Omental fat pad (tissue), 4 donors: ENCODE results near the gene IL1RAPL2. TPM values are rescaled to one million over a fixed set of nuclear protein-coding genes. Genes with fewer than 3 reads are reported as not detected.

Experiments
- ATAC-seq: fragments of 150-250 bp; one replicate; pipeline ENCODE4 v1.9.1; 2016; ENCODE audit warnings: mild to moderate bottlenecking, moderate library complexity; ENCODE audit not compliant: low FRiP score
- DNase-seq: peaks from one replicate; pipeline ENCODE4 v3.0.0-alpha.2; 2019; ENCODE audit warnings: low spot score
- total RNA-seq, 4 donors: library from RNA; depleted of rRNA; stranded (reverse); fragments of >200 nt; gene quantifications; one replicate each; pipeline ENCODE4 v1.1.0, GENCODE V29; 2016
- TF ChIP-seq, protein P1 (sequence below), 3 donors: fragments of 450-650 bp; IDR thresholded peaks; one replicate each; pipeline ENCODE4 v1.5.1; 2016 to 2017; ENCODE audit warnings: antibody characterized with exemption in 3 of 3, mild to moderate bottlenecking in 3 of 3, moderate library complexity in 2 of 3

Gene IL1RAPL2
- total RNA-seq, 4 donors from 2014 or later, result 0.09 TPM; not detected in 3

DNA sequence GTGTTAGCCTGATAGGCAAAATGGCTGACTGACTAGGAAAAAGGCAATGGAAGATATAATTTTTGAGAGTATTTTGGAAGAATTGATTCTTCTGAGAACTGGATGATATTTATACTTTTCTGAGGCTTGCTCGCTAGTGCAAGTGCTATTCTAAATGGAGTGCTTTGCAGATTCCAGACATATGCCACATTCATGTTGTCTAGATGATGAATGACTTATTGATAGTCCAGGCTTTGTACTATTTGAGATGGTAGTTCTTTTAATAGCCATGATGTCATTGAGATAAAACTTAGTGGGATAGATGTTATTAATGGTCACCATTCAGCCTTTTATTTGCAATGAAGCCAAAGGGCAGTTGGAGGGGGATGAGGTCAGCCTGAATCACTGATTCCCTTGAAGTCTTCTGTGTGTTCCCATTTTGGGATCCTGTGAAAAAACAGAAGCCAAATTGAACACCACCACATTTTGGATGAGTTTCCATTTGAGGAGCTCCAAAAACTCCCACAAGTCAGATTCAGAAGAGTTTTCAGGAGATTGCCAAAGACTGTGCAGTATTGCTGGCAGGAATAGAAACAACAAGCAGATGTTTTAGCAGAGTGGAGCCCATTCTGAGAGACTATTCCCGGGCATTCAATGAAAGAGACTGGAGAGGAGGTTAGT lies 184.1 kb downstream of the IL1RAPL2 start:
- ATAC-seq, result no peak
- TF ChIP-seq, protein P1, sequence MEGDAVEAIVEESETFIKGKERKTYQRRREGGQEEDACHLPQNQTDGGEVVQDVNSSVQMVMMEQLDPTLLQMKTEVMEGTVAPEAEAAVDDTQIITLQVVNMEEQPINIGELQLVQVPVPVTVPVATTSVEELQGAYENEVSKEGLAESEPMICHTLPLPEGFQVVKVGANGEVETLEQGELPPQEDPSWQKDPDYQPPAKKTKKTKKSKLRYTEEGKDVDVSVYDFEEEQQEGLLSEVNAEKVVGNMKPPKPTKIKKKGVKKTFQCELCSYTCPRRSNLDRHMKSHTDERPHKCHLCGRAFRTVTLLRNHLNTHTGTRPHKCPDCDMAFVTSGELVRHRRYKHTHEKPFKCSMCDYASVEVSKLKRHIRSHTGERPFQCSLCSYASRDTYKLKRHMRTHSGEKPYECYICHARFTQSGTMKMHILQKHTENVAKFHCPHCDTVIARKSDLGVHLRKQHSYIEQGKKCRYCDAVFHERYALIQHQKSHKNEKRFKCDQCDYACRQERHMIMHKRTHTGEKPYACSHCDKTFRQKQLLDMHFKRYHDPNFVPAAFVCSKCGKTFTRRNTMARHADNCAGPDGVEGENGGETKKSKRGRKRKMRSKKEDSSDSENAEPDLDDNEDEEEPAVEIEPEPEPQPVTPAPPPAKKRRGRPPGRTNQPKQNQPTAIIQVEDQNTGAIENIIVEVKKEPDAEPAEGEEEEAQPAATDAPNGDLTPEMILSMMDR (IDR thresholded peaks at IDR 0.05), result no peak
- no peak for DNase-seq

DNA sequence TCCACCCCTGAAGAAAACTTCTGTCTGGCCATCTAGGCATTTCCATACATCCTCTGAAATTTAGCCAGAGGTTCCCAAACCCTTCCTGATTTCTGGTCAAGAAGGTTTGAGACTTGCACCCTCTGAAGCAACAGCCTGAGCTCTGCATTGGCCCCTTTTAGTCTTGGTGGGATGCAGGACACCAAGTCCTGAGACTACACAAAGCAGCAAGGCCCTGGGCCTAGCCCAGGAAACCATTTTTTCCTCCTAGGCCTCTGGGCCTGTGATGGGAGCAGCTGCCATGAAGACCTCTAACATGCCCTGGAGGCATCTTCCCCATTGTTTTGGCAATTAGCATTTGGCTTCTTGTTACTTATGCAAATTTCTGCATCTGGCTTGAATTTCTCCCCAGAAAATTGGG lies 196.6 kb downstream of the IL1RAPL2 start:
- TF ChIP-seq, protein P1 (IDR thresholded peaks at IDR 0.05), result no peak
- DNase-seq, result no peak
- ATAC-seq, result no peak

DNA sequence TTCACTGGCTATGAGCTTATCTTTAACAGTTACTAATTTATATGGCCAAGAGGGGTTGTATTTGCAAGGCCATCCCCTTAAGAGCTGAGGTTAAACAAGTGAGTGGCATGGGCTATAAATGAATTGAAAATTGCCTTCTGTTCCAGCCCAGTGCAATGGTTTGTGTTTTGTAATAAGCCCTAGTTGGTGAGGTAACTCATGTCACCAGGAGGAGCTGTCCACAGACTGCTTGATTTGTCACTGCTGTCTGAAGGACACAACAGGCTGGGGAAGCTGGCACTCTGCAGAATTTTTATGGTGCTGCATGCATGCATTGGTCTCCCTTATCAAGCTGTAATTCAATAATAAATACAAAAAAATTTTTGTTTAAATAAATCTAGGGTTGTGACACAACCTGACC lies 223.8 kb downstream of the IL1RAPL2 start:
- TF ChIP-seq, protein P1 (IDR thresholded peaks at IDR 0.05), result no peak
- ATAC-seq, result no peak

DNA sequence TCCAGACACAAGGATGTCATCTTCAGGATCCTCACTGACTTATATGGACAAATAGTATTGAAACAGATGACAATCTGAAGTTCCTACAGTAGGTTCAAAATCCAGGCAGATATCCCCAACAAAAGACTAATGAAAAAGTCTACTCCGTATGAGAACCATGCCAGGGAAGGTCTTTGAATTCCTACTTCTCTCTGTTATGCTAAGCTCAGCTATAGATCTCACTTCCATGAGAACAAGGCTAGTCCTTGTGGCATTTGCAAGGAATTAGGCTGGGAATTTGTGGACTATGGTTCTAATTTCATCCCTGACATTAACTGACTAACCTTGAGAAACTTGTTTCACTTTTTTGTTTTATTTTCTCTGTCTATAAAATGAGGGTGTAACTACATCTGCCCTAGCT lies 229.8 kb downstream of the IL1RAPL2 start:
- ATAC-seq, result no peak
- no peak for DNase-seq
- TF ChIP-seq, protein P1 (IDR thresholded peaks at IDR 0.05), result no peak

More for the DNA sequence above, 223.8 kb downstream of the IL1RAPL2 start:
- DNase-seq, result no peak

DNA sequence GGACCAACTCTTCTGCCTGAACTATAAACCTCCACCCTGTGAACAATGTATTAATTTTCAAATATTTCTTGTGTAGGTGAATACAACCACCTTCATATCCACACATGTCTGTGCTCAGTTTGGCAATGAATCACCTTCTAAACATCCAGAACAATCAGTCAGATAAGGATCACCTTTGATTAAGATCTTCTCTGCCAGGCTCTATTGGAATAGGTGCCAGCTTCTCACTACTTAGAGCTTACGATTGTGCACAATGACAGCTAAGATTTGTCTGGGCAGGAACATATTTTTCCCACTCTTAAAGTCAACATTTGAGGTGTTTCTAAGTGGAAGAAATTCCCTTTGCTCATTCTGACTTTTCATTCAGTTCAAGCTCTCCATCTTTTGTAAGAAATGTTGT lies 237.2 kb downstream of the IL1RAPL2 start:
- TF ChIP-seq, protein P1 (IDR thresholded peaks at IDR 0.05), result no peak
- DNase-seq (no peak), ATAC-seq (no peak)

DNA sequence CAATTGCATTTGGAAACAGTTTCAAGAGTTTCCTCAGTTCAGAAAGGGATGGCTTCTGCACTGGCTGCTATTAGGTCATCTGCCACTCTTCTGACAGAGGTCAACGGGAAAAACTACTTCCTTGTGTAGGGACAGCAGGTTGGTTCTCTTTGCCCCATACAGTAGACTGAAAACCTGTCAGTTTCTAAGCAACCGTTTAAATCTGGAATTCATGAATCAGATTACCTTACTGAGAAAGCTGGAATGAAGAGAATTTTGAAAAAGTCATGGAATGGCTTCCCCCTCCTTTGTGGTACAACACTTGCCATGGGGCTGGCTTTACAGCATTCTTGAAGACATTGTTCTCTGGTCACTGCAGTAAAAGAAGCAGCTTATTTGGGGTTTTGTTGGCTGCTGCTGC lies 240.3 kb downstream of the IL1RAPL2 start:
- TF ChIP-seq, protein P1 (IDR thresholded peaks at IDR 0.05), result no peak
- ATAC-seq (no peak), DNase-seq (no peak)

DNA sequence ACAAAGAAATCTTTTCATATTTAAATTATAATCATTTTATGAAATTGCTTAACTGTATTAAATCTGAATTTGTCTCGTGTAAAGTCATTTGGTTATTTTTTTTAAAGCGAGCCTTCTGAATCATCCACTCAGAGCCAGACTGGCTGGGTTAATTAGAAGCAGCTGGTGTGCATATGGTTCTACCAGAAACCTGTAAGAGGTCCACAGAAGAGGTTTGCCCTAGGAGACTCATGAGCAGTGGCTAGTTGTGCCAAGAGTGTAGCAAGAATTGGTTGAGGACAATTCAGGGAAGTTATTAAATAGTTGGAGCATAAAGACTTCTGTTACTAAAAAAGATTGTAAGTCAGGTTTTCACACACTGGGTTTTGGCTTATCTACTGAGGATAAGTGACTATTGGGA lies 267.4 kb downstream of the IL1RAPL2 start:
- ATAC-seq (no peak), DNase-seq (no peak)
- TF ChIP-seq, protein P1 (IDR thresholded peaks at IDR 0.05), result no peak
